Prostate gland (tissue), 2 donors: ENCODE results near the gene ABCC3. TPM values are rescaled to one million over a fixed set of nuclear protein-coding genes. Genes with fewer than 3 reads are reported as not detected.

Experiments
- DNase-seq: peaks from one replicate; pipeline ENCODE4 v3.0.0-alpha.2; 2019; ENCODE audit warnings: low spot score
- H3K27ac ChIP-seq, 2 donors: fragments of 200-600 bp; sonication (generic); 2 replicates each; pipeline ENCODE4 v1.5.1; 2017 to 2019
- H3K27me3 ChIP-seq: fragments of 200-600 bp; sonication (generic); replicated peaks from 2 replicates; pipeline ENCODE4 v1.5.1; 2019; ENCODE audit not compliant: insufficient read depth
- H3K36me3 ChIP-seq, 2 donors: fragments of 200-600 bp; sonication (generic); 1 replicate in 1 of 2; 2 replicates in 1 of 2; pipeline versions ENCODE4 v1.5.1 to v1.8.1; 2017 to 2019
- H3K4me1 ChIP-seq: fragments of 200-600 bp; sonication (generic); replicated peaks from 2 replicates; pipeline ENCODE4 v1.5.1; 2019
- H3K4me3 ChIP-seq, 2 donors: fragments of 200-600 bp; sonication (generic); 2 replicates each; pipeline ENCODE4 v1.5.1; 2017 to 2019
- H3K9me3 ChIP-seq: fragments of 200-600 bp; sonication (generic); 2 replicates; pipeline ENCODE4 v1.5.1; 2017
- CTCF ChIP-seq, 4 experiments: fragments of 200-600 bp in 2 of 4; fragments of 450-650 bp in 2 of 4; sonication (generic) in 2 of 4; IDR thresholded peaks; 1 replicate in 3 of 4; 2 replicates in 1 of 4; pipeline ENCODE4 v1.5.1; 2016 to 2019; ENCODE audit warnings: antibody characterized with exemption in 4 of 4, mild to moderate bottlenecking in 2 of 4, moderate library complexity in 2 of 4
- POLR2A ChIP-seq: fragments of 450-650 bp; IDR thresholded peaks from one replicate; pipeline ENCODE4 v1.6.1; 2016; ENCODE audit warnings: antibody characterized with exemption, mild to moderate bottlenecking
- POLR2AphosphoS5 ChIP-seq: sonication (generic); formaldehyde crosslinking; IDR thresholded peaks from one replicate; pipeline ENCODE4 v1.6.1; 2017; ENCODE audit warnings: antibody characterized with exemption
- WGBS: methylation state at CpG from one replicate; pipeline ENCODE4 v1.1.5; 2018; 5-methylcytosine and 5-hydroxymethylcytosine counted together
- intact Hi-C: fragments of 100-400 bp; cut with DNase I; formaldehyde crosslinking; loops from one replicate; pipeline ENCODE4 v1.14.2; 2022
- total RNA-seq, 2 donors: library from RNA; depleted of rRNA; stranded (reverse); fragments of >200 nt; gene quantifications; one replicate each; pipeline ENCODE4 v1.1.0, GENCODE V29; 2016

ABCC3 gene
- total RNA-seq, 2 donors from 2014 or later, result 65.9 to 66.1 TPM

GRCh38 chr17:50640686-50641351 lies 6.1 kb downstream of the ABCC3 start:
- DNase-seq, result no peak
- WGBS, result 78% methylated on average over 12 of the region's 12 CpGs
- TF ChIP-seq CTCF (IDR thresholded peaks at IDR 0.05) (no peak), POLR2A (no peak), POLR2AphosphoS5 (no peak)
- peak overlapping the region; percentile 23 to 56 for H3K27ac ChIP-seq
- no peaks in the 10 kb centered on the region for H3K36me3 ChIP-seq
- peaks cover 13% of the 10 kb centered on the region for H3K4me1 ChIP-seq
- intact Hi-C loops, result no loop called here
- H3K9me3 ChIP-seq, result no peaks in the 10 kb centered on the region
- no peak overlapping the region for H3K4me3 ChIP-seq
- no peaks in the 10 kb centered on the region for H3K27me3 ChIP-seq

GRCh38 chr17:50641357-50641756 lies 6.7 kb downstream of the ABCC3 start:
- H3K4me3 ChIP-seq, result no peak overlapping the region
- intact Hi-C loops, result no loop called here
- no peaks in the 10 kb centered on the region for H3K9me3 ChIP-seq
- peak overlapping the region; percentile 23 to 56 for H3K27ac ChIP-seq
- no peaks in the 10 kb centered on the region for H3K36me3 ChIP-seq
- peaks cover 13% of the 10 kb centered on the region for H3K4me1 ChIP-seq
- H3K27me3 ChIP-seq, result no peaks in the 10 kb centered on the region
- TF ChIP-seq CTCF (IDR thresholded peaks at IDR 0.05) (no peak), POLR2AphosphoS5 (peak; percentile 73)
- DNase-seq, result peak; percentile 61
- whole genome bisulfite sequencing, result 32% methylated on average over 3 of the region's 3 CpGs

GRCh38 chr17:50642071-50642721 lies 7.5 kb downstream of the ABCC3 start:
- Histone ChIP-seq H3K27ac (peak overlapping the region; percentile 17 to 23), H3K9me3 (no peaks in the 10 kb centered on the region), H3K36me3 (no peaks in the 10 kb centered on the region), H3K4me1 (peaks cover 13% of the 10 kb centered on the region), H3K27me3 (no peaks in the 10 kb centered on the region), H3K4me3 (no peak overlapping the region)
- intact Hi-C loops, result no loop called here
- TF ChIP-seq CTCF (IDR thresholded peaks at IDR 0.05) (no peak), POLR2AphosphoS5 (no peak), POLR2A (no peak)
- DNase-seq, result no peak
- 86% methylated on average over 15 of the region's 15 CpGs for WGBS

GRCh38 chr17:50642722-50643656 lies 8.3 kb downstream of the ABCC3 start:
- H3K4me1 ChIP-seq, result peaks cover 13% of the 10 kb centered on the region
- TF ChIP-seq POLR2A (no peak), POLR2AphosphoS5 (no peak), CTCF (IDR thresholded peaks at IDR 0.05) (no peak)
- 66% methylated on average over 10 of the region's 10 CpGs for WGBS
- no peaks in the 10 kb centered on the region for H3K27me3 ChIP-seq
- intact Hi-C loops, result no loop called here
- DNase-seq, result no peak
- H3K4me3 ChIP-seq, result no peak overlapping the region
- H3K9me3 ChIP-seq, result no peaks in the 10 kb centered on the region
- H3K36me3 ChIP-seq, result no peaks in the 10 kb centered on the region
- H3K27ac ChIP-seq, result peak overlapping the region in 1 of 2 donors; percentile 17
